SK-N-SH treated with all-trans-retinoic acid at 6 μM for 48 hours (cell line): ENCODE results near the gene WASF3.

Experiments used
- BACH2 ChIP-seq: fragments of 250-450 bp; sonication (Bioruptor Pico); IDR thresholded peaks from 2 replicates; pipeline ENCODE4 v1.9.0; 2021; ENCODE audit warnings: mild to moderate bottlenecking, borderline replicate concordance
- CREB5 ChIP-seq: fragments of 250-450 bp; sonication (Bioruptor Pico); IDR thresholded peaks from 2 replicates; pipeline ENCODE4 v1.5.1; 2020; ENCODE audit warnings: low read depth, mild to moderate bottlenecking, moderate library complexity
- CSDC2 ChIP-seq: fragments of 250-450 bp; sonication (Bioruptor Pico); IDR thresholded peaks from 2 replicates; pipeline ENCODE4 v1.5.0; 2020; ENCODE audit warnings: mild to moderate bottlenecking, moderate library complexity
- TCF4 ChIP-seq: fragments of 250-450 bp; sonication (Bioruptor Pico); IDR thresholded peaks from 2 replicates; pipeline ENCODE4 v1.8.0; 2021; ENCODE audit warnings: mild to moderate bottlenecking, moderate library complexity, borderline replicate concordance
- ZNF70 ChIP-seq: fragments of 450-650 bp; formaldehyde crosslinking; IDR thresholded peaks from 2 replicates; pipeline ENCODE4 v1.5.0; 2020; ENCODE audit warnings: mild to moderate bottlenecking, moderate library complexity
- TF ChIP-seq, protein P1 (sequence below): fragments of 250-450 bp; sonication (Bioruptor Pico); IDR thresholded peaks from 2 replicates; pipeline ENCODE4 v1.8.0; 2020; ENCODE audit warnings: mild to moderate bottlenecking, moderate library complexity, borderline replicate concordance

DNA sequence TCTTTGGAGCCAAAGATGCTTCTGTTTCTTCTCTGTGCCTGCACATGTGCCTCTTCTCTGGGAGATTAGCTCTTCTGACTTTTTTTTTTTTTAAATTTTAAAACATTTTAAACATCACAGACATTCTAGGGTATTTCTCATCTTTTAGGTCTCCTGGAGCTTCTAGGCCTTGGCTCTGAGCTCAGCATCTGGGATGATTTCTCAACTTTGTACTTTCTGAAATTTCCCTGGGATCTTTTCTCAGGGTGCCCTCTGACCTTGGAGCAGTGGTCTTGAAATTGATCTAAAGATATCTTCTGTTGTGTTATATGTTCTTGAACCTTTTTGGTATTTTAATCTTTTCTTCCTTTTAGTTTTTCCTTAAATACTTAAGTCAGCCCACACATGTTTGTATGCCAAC, 6.2 kb downstream of the WASF3 start:
- TF ChIP-seq CREB5 (no peak), BACH2 (CRISPR knock-in tag) (no peak), TCF4 (CRISPR knock-in tag) (no peak), CSDC2 (CRISPR knock-in tag) (no peak), ZNF70 (CRISPR knock-in tag) (no peak)
- TF ChIP-seq, protein P1, sequence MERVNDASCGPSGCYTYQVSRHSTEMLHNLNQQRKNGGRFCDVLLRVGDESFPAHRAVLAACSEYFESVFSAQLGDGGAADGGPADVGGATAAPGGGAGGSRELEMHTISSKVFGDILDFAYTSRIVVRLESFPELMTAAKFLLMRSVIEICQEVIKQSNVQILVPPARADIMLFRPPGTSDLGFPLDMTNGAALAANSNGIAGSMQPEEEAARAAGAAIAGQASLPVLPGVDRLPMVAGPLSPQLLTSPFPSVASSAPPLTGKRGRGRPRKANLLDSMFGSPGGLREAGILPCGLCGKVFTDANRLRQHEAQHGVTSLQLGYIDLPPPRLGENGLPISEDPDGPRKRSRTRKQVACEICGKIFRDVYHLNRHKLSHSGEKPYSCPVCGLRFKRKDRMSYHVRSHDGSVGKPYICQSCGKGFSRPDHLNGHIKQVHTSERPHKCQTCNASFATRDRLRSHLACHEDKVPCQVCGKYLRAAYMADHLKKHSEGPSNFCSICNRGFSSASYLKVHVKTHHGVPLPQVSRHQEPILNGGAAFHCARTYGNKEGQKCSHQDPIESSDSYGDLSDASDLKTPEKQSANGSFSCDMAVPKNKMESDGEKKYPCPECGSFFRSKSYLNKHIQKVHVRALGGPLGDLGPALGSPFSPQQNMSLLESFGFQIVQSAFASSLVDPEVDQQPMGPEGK (CRISPR knock-in tag): no peak
